ENCODE results near the gene TBC1D5.

Gene TBC1D5

DNA sequence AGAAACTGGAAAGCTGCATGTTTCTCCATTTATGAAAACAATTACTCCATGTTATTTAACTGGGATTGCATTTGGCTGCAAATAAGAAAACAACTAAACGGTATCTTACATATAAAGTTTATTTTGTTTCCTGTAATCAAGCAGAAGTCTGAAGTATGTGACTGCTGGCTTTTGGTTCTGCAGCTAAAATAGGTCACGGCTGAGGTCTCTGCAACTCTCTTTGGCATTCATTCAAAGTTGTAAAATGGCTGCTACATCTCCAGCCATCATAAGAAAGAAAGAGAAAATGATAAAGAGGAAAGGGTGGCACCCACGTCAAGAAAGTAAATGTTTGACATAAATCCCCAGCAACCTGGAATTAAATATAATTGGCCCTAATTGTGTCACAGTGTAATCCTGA lies 406.1 kb downstream of the TBC1D5 start:
- no peak for DNase-seq

- DNase-seq = no peak
Observed at GRCh38 chr3:17333893-17334292, 408.5 kb downstream of the TBC1D5 start.

DNA sequence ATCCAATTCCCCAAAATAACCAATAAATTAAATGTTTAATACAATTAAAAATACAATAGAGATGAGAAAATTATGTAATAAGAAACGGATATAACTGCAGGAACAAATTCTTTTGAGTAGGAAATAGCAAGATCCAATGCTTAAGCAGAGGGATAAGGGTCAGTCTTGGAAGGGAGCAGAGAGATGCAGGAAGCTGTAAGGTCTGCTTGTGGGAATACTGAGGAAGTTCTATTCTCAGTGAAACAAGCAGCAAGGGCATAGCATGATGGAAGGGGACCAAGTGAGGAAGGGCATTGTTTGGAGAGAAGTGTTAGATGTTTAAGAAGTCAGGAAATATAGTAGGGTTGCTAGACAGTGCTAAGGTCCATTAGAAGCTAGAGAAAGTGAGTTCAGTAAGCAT lies 409.0 kb downstream of the TBC1D5 start:
- DNase-seq = no peak

GRCh38 chr3:17330660-17331059 lies 411.8 kb downstream of the TBC1D5 start:
- no peak for DNase-seq

DNA sequence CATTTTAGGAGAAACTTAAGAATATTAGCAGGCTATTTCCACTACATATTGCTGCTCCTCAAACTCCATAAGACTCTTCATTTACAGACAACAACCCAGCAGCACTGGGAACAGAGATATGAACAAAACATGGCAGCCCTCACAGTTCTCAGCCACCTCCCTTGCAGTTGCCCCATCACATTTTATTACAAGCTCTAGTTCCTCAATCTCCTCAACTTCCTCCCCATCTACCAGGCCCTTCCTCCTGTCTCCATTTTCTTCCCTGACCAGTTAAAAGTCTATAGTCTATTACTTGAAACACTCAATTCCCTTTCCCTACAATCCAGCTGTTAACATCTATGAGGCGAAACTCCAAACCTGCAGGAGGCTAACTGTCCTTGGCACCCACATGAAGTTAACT lies 412.5 kb downstream of the TBC1D5 start:
- no peak for DNase-seq

DNA sequence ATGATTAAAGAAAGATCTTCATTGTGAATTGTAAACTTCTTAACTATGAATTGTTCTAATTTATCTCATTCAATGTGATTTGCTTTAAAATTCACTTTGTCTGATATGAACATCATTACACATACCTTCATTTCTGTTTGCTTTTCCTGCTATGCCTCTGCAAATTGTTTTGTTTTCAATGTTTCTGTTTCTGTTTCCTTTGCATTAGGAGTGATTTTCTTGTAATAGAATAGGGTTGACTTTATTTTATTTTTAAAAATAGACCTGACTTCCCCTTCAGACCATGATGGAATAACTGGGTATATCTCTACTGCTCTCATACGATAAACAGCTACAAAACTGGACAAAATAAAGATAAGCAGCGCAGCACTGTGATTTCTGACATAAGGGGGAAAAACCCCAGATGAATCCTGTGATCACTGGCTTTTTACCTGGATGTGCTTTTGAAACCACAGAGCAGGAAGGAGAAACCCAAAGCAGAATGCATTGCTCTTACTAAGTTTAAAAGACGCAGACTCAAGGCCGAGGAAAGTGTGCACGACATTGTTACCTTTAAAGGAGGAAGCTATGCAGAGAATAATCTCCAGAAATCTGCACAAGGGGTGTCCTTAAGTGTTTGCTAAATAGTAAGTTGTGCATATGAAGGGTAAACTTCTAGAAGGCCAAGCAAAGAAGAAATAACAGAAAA lies 420.2 kb downstream of the TBC1D5 start:
- no peak for DNase-seq

GRCh38 chr3:17320266-17320665 lies 422.2 kb downstream of the TBC1D5 start:
- no peak for DNase-seq

GRCh38 chr3:17315897-17316296 lies 426.5 kb downstream of the TBC1D5 start:
- no peak for DNase-seq

DNA sequence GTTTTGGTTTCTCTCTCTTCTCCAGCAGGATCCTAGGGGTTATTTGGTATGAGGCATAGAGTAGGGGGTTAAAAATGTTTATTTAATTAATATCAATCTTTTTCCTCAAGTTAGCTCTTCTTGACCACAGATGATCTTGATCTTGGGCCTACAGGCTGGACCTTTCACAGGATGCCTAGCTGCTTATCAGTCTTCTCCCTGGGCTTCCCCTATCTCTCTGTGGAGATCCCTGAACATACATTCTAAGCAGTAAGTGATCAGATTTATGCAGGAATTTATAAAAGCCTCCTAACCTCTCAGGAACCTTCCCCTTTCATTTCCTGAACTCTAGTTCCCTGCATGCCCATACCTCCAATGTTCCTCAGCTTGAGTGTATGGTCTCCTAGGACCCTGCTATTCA lies 428.3 kb downstream of the TBC1D5 start:
- no peak for DNase-seq

GRCh38 chr3:17313746-17314145 lies 428.7 kb downstream of the TBC1D5 start:
- DNase-seq = no peak

DNA sequence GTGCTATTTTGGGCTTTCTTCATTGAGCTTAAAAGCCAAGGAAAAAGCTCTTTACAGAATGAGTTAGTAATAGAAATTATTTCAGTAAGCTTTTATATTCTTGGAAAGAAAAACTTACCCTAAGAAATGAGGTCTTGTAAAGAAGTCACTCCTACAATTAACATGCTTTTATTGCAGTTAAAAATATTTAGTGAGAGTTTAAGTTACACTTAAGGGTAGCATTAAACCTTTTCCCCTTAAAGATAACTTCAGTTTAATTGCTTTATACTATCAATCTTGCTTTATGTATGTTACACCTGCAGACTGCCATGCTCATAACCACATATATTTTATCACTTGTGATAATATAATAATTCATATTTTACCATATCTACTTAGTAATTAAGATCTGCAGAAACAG lies 431.4 kb downstream of the TBC1D5 start:
- DNase-seq = no peak

DNA sequence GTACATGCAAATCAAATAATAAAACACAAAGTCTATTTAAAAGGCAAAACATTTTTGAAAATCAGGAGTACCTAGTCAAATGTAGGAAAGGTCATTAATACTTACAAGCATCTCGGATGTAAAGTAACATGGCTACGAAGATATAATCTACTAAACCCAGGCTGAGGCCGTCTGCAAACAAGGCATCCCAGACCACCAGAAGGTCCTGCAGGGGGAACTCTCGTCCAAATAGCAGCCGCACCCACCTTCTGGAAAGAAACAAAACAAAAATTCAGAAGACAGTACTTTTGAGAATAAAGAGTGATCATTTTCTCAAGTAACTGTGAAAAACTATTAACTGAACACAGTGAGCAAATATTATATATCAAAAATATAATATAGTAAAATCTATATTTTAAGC lies 434.5 kb downstream of the TBC1D5 start:
- DNase-seq = no peak

DNA sequence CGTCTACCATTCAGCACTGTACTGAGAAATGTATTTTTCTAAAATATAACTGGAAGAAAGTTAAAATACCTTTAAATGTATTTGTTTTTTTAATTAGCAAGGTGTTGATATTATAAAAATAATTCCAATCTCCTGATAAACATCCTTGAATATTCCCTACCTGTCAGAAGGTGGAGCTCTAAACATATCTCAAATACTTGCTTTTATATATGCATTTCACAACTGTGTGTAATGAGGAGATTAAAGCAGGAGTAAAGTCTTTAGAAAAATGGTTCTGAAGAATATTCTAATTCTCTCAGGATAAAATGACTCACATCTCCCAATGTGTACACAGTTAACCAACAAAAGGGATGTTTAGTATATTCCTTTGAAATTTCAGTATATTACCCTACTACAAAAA lies 434.9 kb downstream of the TBC1D5 start:
- no peak for DNase-seq

DNA sequence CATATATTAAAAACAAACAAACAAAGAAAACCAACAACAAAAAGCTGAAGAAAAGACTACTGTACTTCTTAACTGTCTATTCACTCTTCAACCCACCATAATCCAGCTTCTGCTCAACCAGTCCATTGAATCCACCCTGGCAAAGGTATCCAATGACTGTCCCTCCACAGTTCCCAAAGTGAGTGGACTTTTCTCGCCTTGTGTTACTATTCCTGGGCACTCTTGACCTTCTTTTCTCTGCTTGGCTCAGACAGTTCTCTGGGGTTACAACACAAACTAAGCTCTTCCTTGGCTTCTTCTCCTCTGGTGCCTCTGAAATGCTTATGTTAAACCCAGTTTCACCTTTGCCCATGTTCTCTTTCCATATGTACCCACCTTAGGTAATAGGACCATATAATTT lies 437.5 kb downstream of the TBC1D5 start:
- no peak for DNase-seq

DNA sequence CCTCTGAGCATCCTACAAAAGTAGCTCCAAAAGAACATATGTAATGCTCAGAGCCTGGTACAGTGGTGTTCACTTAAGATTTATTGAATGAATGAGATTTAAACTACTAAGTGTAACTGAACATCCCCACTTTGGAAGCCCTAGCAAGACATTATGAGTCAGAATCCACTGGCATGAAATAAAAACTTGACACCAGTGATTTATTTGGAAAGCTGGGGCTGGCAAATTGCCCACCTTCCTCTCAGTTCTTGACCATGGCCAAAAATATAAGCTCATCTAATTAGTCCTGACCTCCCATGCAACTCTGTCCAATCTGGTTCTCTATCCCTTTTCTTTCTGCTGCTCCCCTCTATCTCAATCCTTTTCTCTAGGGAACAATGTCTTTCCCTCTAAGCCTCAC lies 439.7 kb downstream of the TBC1D5 start:
- DNase-seq = no peak

DNA sequence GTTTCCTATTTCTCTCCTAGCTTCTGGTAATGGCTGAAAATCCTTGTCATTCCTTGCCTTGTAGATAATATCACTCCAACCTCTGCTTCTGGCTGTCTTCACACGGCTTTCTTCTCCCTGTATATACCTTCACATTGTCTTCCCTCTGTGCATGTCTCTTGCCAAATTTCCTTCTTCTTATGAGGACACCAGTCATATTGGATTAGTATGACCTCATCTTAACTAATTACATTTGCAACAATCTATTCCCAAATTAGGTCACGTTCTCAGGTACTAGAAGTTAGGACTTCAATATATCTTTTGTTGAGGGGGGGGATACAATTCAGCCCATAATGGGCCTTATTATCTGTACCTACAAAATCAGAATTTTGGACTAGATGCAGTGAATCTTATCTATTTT lies 440.3 kb downstream of the TBC1D5 start:
- DNase-seq = no peak

GRCh38 chr3:17301271-17301670 lies 441.2 kb downstream of the TBC1D5 start:
- no peak for DNase-seq

- no peak for DNase-seq
Observed at GRCh38 chr3:17300441-17300840, 442.0 kb downstream of the TBC1D5 start.

DNA sequence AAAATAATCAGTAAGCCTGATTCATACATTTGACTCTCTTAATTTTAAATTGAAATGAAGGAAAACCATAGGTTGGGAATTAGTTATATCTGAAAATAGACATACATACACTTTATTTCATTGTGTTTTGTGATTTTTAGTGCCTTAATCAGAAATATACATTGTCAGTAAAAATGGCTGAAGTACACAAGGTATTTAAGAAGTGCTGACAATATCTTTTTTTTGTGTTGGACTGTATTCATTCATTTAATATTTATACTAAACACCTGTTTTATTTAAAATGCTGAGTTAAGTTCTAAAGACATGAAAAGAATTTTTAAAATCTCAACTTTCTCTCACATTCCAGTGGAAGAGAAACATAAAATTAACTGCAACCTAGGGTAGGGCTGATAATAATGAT lies 444.4 kb downstream of the TBC1D5 start:
- no peak for DNase-seq

- no peak for DNase-seq
Observed at GRCh38 chr3:17292556-17292955, 449.9 kb downstream of the TBC1D5 start.

- no peak for DNase-seq
Observed at GRCh38 chr3:17290894-17291293, 451.5 kb downstream of the TBC1D5 start.

GRCh38 chr3:17288839-17289399 lies 453.5 kb downstream of the TBC1D5 start:
- no peak for DNase-seq

DNA sequence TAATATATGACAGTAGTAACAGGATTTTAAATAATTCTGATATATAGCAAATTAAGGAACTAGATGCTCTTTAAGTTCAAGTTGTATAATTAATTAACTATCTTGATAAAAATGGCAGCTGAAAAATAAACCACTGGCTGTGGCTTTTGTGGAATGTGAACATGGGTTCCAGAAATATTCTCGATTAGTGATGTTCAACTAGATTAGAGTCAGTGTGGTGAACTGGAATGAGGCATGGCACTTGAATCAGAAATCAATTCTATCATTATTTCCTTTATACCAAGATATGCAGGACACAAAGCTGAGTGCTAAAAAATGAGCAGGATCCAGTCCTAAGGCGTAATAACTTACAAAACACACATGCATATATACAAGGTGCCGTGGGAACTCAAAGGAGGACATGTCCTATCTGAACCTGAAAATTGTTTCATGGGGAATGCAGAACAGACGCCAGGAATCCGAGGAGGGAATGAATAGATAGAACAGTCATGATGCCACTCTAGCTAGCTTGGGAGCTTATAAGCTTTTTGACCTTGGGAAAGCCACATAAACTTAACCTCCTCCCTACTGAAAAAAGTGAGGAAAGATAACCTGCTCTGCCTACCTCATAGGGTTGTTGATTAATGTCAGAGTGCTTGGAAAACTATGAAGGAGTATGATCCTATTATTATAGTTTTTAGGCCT lies 455.3 kb downstream of the TBC1D5 start:
- no peak for DNase-seq

DNA sequence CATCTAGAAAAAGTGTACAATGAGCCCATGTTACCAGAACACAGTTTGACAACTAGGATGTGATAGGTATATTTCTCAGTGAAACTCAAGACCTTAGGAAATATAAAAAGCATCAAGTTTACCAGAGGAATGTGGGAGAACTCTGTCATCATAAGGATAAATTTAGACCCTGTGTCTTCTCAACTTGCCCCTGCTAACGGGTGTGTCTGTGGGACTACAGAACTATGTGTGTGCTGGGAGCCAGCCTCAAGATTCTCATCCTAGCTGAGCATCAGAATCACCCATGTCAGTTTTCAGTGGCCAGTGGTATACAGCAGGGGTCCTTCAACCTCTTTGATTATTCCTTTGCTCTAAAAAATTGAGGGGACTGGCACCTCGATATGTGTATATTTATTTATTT lies 464.4 kb downstream of the TBC1D5 start:
- no peak for DNase-seq

DNA sequence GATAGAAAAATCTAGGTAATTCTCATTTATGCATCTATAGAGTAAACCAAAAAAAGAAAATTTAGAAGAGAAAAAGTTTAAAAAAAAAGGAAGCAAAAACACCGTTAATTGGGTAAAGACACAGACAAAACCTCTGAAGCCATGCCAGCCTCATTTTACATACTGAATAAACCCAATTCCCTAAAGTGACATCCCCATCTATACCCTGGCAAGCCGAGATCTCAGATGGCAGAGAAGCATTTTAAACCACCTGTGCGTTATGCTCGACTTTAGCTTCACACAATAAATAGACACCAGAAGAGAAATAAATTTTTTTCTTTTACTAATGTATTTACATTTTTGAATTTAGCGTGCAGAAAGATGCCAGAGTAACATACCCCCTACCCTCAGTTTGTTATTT lies 475.6 kb downstream of the TBC1D5 start:
- DNase-seq = no peak
